Central memory CD4-positive, alpha-beta T cell (primary cell): ENCODE results near the gene ZFR.
"Not testable (repeated sequence)": the region's sequence is repeated elsewhere in the genome, so short reads cannot be mapped to it uniquely, and the experiment has no call there.

Source experiments
- DNase-seq: peaks from one replicate; pipeline ENCODE4 v3.0.0; 2022

Gene ZFR

GRCh38 chr5:32405507-32405906 is 39.0 kb downstream of the ZFR start:
- DNase-seq, result no peak

- DNase-seq, result no peak
Observed at GRCh38 chr5:32403760-32404159, 40.8 kb downstream of the ZFR start.

GRCh38 chr5:32400401-32400800 is 44.1 kb downstream of the ZFR start:
- no peak for DNase-seq

GRCh38 chr5:32398754-32399153 is 45.8 kb downstream of the ZFR start:
- DNase-seq, result not testable (repeated sequence)

- no peak for DNase-seq
Observed at GRCh38 chr5:32394981-32395380, 49.6 kb downstream of the ZFR start.

- no peak for DNase-seq
Observed at GRCh38 chr5:32392039-32392438, 52.5 kb downstream of the ZFR start.

- no peak for DNase-seq
Observed at GRCh38 chr5:32390819-32391591, 53.5 kb downstream of the ZFR start.

GRCh38 chr5:32388432-32389129 is 56.0 kb downstream of the ZFR start:
- DNase-seq, result no peak

GRCh38 chr5:32387841-32388240 is 56.7 kb downstream of the ZFR start:
- DNase-seq, result no peak

GRCh38 chr5:32387211-32387610 is 57.3 kb downstream of the ZFR start:
- no peak for DNase-seq

GRCh38 chr5:32384621-32385020 is 59.9 kb downstream of the ZFR start:
- DNase-seq, result no peak

- no peak for DNase-seq
Observed at GRCh38 chr5:32383586-32383985, 61.0 kb downstream of the ZFR start.

- DNase-seq, result no peak
Observed at GRCh38 chr5:32383065-32383464, 61.5 kb downstream of the ZFR start.

- no peak for DNase-seq
Observed at GRCh38 chr5:32379421-32379820, 65.1 kb downstream of the ZFR start.

- no peak for DNase-seq
Observed at GRCh38 chr5:32378966-32379365, 65.6 kb downstream of the ZFR start.

- no peak for DNase-seq
Observed at GRCh38 chr5:32369542-32370155, 74.9 kb downstream of the ZFR start.

- DNase-seq, result no peak
Observed at GRCh38 chr5:32369032-32369431, 75.5 kb downstream of the ZFR start.

- DNase-seq, result not testable (repeated sequence)
Observed at GRCh38 chr5:32367271-32367670, 77.3 kb downstream of the ZFR start.

- no peak for DNase-seq
Observed at GRCh38 chr5:32365623-32366022, 78.9 kb downstream of the ZFR start.

GRCh38 chr5:32363030-32363429 is 81.5 kb downstream of the ZFR start:
- DNase-seq, result no peak

GRCh38 chr5:32362527-32362926 is 82.0 kb downstream of the ZFR start:
- no peak for DNase-seq

GRCh38 chr5:32360906-32361305 is 83.6 kb downstream of the ZFR start:
- DNase-seq, result no peak

- no peak for DNase-seq
Observed at GRCh38 chr5:32358611-32359010, 85.9 kb downstream of the ZFR start.

- DNase-seq, result no peak
Observed at GRCh38 chr5:32357658-32358057, 86.9 kb downstream of the ZFR start.
